Bone marrow (tissue), 2 donors: Measurements from ENCODE around the gene ZBTB39.
"Not testable (repeated sequence)": the region's sequence is repeated elsewhere in the genome, so short reads cannot be mapped to it uniquely, and the experiment has no call there.

ENCODE experiments used
- DNase-seq, 2 donors: peaks; one replicate each; lab custom pipeline; 2025; lab: John Stamatoyannopoulos, UW

ZBTB39 gene, protein sequence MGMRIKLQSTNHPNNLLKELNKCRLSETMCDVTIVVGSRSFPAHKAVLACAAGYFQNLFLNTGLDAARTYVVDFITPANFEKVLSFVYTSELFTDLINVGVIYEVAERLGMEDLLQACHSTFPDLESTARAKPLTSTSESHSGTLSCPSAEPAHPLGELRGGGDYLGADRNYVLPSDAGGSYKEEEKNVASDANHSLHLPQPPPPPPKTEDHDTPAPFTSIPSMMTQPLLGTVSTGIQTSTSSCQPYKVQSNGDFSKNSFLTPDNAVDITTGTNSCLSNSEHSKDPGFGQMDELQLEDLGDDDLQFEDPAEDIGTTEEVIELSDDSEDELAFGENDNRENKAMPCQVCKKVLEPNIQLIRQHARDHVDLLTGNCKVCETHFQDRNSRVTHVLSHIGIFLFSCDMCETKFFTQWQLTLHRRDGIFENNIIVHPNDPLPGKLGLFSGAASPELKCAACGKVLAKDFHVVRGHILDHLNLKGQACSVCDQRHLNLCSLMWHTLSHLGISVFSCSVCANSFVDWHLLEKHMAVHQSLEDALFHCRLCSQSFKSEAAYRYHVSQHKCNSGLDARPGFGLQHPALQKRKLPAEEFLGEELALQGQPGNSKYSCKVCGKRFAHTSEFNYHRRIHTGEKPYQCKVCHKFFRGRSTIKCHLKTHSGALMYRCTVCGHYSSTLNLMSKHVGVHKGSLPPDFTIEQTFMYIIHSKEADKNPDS

DNA sequence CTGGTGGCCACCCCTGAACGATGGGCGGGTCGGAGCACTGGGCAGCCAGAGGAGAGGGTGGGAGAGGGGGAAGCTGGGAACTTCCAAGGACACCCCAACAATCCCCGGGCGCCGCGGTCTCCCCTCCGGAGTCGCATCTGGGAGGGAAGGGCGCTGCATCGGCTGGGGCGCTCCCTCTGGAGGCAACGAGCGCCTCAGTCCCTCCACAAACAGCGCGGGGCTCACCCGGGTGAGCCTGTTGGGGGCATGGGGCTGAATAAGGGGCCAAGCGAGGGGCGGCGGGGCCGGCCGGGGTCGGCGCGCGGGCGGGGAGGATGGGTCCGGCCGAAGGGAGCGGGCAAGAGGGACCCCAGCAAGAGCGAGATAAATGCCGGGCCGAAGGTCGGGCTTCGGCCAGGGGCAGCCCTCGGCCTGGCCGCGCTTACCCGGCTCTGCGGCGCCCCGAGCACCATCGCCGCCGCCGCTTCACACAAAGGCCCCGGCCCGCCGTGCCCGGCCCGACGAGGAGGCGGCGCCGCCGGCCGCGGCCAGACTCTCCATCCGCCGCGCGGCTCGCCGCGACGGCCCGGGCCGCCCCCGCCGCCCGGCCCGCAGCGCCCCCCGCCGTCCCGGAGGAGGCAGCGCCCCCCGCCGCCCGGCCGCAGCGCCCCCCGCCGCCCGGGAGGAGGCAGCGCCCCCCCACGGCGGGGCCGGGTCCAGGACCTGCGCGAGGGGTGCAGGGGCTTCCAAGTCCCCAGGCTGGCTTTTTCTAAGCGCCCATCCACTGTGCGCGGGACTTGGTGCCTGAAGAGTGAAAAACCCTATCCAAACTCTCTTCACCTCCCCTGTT lies at the start of gene ZBTB39:
TSS of gene ZBTB39 (minus strand) at position 567 of the 829 bp plus-strand sequence. CDS start 1,629 bp downstream, outside the sequence.
- peak; percentile 51 to 61 for DNase-seq

DNA sequence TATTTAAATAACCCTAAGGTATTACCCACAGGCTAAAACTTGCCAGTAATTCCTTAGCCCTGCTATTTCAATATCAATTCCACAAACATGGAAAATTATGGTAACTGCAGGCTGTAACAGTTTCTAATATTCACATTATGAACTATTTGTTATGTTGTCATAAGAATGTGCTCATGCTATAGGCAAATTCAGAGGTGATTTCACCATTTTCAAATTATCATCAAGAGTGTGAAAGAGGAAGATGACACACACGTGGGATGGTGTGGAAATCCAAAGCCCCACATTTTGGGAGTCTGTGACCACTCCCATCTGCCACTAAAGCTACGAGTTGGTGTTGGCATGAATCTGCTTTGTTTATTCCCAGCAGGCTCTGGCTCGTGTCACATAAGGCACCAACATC lies 49.5 kb upstream of the ZBTB39 start:
- no peak for DNase-seq

DNA sequence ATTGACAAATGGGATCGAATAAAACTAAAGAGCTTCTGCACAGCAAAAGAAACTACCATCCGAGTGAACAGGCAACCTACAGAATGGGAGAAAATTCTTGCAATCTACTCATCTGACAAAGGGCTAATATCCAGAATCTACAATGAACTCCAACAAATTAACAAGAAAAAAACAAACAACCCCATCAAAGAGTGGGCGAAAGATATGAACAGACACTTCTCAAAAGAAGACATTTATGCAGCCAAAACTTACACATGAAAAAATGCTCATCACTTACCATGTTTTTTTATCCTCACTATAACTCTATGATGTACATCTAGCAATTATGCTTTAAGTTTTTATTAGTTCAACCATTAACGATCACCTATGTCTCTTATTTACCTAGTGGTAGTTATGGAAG lies 47.6 kb upstream of the ZBTB39 start:
- DNase-seq, result not testable (repeated sequence)

DNA sequence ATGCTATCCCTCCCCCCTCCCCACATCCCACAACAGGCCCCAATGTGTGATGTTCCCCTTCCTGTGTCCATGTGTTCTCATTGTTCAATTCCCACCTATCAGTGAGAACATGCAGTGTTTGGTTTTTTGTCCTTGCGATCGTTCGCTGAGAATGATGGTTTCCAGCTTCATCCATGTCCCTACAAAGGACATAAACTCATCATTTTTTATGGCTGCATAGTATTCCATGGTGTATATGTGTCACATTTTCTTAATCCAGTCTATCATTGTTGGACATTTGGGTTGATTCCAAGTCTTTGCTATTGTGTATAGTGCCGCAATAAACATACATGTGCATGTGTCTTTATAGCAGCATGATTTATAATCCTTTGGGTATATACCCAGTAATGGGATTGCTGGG lies 46.8 kb upstream of the ZBTB39 start:
- DNase-seq, result not testable (repeated sequence)

DNA sequence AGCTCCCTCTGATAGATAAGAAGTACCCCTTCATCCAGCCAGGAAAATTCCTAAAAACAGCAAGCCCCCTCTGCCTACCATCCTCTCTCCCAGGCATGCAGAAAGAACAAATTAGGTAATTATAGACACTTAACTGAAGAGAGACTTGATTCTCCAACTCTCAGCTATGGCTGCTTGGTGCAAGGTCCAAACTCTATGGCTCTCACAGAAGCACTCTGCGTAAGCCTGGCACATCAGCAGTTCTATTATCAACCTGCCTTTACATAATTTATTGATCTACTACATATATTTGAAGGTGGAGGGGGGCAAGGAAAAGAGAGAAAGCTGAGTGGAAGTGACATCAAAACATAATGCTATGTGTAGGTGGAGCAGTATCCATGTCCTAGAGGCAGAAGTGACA lies 44.7 kb upstream of the ZBTB39 start:
- DNase-seq, result no peak

DNA sequence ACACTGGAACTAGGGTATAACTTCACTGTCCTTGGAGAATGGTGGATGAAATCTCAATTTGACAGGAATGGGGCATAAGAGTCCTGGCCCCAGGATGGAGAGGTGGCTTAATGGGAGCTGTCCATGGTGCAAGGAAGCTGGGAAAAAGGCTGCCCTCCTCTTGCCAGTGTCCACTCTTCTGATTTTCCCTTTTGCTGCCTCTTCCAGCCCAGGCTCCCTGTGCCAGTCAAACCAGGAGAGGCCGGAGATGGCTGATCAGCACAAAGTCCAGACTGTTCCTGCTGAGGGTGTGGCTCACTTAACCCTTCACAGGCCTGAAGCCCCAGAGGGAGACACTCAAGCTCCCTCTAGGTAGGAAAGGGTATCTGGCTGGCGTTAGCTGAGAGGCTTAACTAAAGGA lies 43.5 kb upstream of the ZBTB39 start, which contains the start of gene MYO1A:
TSS of gene MYO1A (minus strand) at position 240 of the 400 bp plus-strand sequence. CDS start 1,806 bp downstream, outside the sequence.
- no peak for DNase-seq

DNA sequence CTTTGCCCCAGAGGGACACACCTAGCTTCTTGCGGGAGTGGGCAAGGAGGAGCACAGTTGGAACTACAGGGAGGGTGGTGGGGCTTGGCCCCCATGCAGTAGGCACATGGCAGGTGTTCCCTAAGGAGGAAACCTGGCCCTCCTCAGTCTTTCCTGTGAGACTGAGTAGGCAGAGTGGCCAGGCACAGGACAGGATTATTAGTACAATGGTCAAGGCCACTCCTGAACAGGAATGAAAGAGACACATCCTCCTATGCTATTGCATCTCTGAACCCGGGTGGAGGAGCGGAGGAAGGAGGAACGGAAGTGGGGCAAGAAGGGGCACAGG lies 42.7 kb upstream of the ZBTB39 start:
- no peak for DNase-seq

DNA sequence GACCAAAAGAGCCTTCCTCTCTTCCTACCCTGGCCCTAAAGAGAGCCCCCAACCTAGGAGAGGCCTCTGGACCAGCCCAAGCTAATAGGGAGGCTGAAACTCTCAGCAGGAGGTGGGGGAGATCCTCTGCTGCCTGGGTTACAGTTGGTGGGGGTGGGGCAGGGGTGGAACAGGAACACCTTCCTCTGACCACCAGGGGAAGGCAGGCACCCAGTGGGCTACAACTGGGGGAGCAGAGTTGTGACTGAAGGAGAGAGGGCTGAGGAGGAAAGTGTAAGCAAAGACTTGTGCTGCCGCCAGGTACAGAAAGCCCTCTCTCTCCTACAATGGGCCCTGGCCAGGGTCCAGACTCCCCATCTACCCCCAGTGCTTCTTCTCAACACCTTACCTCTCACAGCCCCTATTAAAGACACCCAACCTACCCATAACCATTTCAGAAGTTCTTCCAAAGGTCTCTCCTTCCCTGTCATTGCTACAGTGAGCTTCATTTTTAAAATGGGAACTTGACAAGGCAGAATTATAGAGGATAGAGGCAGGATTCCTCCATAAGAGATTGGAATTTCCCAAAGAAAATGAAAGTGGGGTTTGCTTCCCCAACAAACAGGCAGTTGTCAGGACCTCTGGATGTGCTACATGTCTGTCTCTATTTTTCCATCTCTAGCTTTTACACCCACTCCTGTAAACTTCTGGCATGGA lies 42.2 kb upstream of the ZBTB39 start:
- DNase-seq, result no peak

DNA sequence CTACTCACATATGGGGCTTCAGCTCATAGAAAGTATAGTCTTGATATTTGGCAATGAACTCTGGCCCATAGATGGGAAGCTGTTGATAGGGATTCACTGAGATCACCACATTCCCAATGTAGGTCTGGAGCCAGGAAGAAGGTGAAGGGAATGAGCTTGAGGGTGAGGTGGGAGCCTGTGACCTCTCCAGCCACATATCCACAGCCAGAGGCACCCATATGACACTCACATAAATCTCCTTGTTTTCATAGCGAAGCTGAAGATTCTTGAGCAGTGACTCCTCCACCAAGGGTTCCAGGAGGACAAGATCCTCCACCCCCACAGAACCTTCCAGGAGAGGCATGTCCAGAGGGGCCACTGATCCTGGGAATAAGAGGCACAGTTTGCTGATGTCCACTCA lies 41.6 kb upstream of the ZBTB39 start:
- no peak for DNase-seq

DNA sequence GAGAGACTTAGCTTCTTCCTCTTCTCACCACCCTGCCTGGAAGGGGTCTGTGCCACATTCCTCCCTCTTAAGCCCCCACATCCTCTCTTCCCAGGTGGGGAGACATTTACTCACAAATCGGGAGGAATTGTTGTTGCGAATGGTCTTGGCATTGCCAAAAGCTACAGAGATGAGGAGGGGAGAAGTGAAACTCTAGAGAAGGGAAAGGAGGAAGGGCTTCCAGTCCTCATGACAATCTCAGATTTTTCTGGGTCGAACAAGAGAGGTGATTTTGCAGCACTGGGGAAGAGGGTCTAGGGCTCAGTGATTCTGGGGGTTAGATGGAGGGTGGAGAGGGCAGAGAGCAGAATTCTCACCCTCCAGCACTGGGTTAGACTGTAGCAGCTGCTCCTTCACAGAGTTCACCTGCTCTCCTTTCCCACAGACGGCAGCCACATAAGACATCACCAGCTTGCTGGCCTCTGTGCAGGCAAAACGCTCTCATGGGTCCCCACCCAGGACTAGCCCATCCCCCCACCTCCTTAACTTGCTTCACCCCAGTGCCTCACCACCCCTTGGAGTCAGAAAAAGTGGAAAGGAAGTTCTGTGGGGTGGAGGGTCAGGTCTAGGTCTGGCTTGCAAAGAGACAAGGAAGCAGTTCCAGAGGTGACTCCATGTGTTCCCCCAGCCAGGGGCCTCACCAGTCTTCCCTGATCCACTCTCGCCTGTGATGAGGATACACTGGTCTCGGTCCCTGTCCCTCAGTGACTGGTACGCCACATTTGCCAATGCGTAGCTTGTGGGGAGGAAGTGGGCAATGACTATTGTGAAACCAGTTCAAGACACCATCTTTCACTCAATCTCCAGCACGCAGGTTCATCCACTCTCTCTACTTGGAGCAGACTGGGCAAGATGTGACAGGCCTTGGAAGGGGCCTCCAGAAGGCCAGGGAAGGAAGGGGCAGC lies 40.9 kb upstream of the ZBTB39 start:
- peak in 1 of 2 donors; percentile 27 for DNase-seq

DNA sequence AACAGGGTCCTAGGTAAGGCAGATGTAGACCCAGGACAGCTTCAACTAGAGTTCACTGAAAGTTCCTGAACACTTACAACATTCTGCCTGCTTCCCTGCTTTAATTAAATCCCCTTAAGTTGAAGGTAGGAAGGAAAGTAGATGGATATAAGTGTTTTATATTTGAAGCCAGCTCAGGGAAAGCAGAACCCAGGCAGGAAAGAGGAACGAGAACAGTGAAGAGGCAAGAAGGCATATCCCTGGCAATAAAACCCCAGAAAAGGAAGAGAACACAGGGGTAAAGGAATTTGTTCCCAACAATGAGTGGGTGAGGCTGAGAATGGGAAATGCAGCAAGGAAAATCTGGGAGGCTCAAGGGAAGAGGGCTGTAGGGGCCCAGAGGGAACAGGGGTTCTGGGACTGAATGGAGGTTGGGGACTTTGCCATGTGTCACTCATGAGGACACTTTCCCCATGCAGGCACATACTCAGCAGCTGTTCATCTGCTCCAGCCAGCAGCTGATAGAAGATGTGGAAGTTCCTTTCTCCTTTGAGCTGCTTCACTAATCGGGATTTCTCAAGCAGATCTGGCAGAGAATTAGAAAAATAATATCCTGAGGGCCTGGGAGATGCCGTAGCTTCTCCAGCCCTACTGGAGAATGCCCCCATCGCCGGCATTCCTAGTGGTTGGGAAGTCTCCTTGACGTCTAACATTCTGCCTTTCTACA lies 39.9 kb upstream of the ZBTB39 start:
- DNase-seq, result no peak

DNA sequence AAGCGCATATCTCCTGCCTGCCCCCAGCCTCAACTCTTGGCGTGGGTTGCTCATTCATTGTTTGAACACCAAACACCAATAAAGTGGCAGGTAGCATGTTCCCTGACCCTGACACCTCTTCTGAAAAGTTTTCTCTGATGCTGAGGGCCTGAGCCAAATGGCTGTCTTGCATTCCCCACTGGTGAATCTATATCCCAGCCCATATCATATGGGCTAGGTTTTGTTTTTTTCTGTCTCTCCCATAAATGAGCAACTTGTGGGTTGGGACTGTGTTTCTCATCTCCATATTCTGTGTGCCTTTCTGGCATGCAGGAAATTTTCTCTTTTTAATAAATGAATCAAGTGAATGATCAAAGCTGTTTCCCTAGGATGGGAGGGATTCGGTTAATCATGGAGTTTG lies 38.5 kb upstream of the ZBTB39 start:
- DNase-seq, result no peak

DNA sequence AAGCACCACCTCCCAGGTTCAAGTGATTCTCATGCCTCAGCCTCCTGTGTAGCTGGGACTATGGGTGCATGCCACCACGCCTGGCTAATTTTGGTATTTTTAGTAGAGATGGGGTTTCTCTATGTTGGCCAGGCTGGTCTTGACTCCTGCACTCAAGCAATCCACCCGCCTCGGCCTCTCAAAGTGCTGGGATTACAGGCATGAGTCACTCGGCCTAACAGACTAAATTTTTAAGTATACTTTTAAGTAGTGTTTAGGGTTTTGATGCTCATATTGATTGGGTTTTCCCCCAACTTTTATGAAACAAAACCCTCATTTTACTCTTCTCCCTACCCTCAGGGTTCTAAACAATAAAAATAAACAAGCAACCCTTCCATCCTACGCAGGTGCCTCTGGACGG lies 38.1 kb upstream of the ZBTB39 start:
- DNase-seq, result no peak

DNA sequence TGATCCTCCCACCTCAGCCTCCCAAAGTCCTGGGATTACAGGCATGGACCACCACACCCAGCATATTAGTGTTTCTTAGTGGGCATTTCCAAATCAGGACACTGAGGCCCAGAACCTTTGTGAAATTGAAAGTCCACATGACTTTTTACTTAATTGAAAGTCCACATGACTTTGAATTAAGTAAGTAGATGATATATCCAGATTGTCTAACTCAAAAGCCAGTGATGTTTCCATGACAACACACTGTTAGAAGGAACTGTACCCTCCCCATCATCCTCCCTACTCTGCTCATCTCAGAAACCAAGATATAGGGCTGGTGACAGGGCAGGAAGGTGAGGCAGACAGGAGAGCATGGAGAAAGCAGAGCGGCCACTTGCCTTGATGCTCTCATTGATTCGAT lies 36.3 kb upstream of the ZBTB39 start:
- no peak for DNase-seq

DNA sequence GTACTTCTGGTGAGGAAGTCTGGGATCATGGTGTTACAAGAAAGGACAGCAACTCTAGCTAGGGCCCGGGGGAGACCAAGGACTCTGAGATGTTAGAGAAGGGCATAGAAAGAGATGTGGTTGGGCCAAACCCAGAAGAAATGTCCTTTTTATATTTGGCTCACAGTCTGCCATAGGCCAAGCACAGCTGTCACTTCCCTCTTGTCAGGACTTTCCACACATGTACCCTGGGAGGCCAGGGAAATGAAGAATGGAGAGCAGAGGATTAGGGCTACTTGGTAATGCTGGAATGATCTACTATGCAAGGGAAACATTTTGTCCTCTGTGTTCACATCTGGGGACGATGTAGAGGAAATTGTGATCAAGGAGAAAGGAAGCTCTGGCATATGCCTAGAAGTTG lies 34.4 kb upstream of the ZBTB39 start:
- DNase-seq, result no peak

DNA sequence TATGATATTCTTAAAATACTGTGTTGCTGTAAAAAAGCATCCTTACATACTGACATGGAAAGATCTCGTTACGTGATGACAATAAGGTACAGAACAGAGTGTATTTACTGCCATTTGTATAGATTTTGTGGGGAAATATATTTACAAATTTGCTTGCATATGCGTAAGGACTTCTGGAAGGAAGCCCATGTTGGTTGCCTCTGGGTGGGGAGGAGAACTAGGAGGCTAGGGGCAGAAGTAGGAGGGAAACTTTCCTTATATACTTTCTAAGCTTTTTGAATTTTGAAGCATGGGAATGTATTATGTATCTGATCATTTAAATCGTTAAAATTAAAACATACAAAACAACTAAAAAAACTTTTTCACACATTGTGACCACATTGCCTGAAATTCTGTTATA lies 33.9 kb upstream of the ZBTB39 start:
- DNase-seq, result no peak

DNA sequence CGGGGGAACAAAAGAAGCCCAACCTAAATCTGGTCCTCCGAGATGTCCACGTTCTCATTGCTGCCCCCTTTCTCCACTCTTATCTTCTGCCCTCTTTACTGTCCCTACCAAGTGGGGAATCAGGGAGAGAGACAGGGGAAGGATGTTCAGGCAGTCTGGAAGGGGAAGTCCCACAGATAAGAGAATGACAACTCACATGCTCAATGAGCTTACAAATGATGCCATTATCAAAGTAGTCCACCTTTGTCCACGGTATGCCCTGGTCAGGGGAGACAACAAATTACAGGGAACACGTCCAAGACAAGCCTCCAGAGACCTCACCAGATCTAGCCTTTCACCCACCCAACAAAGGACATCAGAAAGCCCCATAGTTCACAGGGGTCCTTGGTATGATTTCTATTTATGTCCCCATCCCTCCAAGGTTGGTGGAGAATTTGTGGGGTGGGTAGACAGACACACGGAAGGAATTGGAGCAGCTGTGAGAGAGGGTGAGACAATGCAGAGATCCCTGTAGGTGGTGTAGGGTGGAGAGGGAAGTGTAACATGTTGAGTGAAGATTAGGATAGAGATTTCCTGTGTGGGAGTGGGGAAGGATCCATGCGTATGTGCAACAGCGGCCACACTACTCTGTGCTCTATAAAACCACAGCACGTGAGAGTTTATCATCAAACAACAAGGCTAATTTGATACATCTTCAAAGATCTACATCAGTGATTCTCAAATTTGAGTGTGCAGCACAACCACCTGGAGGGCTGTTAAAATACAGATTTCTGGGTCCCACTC lies 32.9 kb upstream of the ZBTB39 start:
- no peak for DNase-seq

DNA sequence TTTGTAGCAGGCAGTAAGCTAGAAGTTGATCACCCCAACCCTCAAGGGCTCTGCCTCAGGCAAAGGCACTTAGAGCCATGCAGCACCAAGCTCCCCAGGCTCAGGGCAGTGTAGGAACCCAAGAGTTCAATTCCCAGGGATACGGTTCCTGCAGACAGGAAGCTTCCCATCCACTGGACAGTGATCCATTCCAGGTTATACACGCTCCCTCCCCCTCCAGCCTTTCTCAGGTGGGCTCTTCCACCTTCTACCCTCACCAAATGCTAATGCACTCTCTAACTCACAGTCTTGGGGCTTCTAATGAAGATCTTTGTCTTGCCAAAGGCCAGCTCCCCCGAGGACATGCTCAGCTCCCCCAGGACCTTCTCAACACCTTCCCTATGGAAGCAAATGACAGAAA lies 30.9 kb upstream of the ZBTB39 start:
- DNase-seq, result no peak

DNA sequence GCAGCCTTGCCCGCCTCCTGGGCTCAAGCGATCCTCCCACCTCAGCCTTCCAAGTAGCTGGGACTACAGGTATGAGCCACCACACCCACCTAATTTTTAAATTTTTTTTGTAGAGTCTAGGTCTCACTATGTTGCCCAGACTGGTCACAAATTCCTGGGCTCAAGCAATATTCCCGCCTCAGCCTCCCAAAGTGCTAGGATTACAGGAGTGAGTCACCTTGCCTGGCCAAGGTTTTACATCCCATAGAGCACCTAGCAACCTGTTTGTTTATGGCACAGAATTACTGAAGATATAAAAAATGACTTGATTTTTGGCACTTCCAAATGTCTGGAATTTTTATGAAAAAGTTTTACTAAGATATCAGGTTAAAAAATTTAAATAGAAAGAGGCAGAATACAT lies 27.1 kb upstream of the ZBTB39 start:
- DNase-seq, result no peak
